ENCODE measurements around the gene LONP1.

LONP1 gene

GRCh38 chr19:5681391-5682106 is 38.4 kb downstream of the LONP1 start:
- no peaks in the 10 kb centered on the region for H3K9me3 ChIP-seq (ENCODE audit: control insufficient read depth, insufficient read depth, low read depth, low read length)
- H3K27ac ChIP-seq (ENCODE audit: low read depth, low read length) = no peak overlapping the region
- H3K4me3 ChIP-seq (ENCODE audit: low read depth, low read length) = peak overlapping the region; percentile 80
- H3K4me1 ChIP-seq (ENCODE audit: control insufficient read depth, insufficient read depth, low read length) = peaks cover 8% of the 10 kb centered on the region; the same call in 1 of the 2 replicates
- H3K36me3 ChIP-seq (ENCODE audit: control insufficient read depth, insufficient read depth, low read length) = no peaks in the 10 kb centered on the region
- no peaks in the 10 kb centered on the region for H3K27me3 ChIP-seq (ENCODE audit: control insufficient read depth, insufficient read depth, low read length)
- no peak overlapping the region for H3K9ac ChIP-seq (ENCODE audit: low read length)

GRCh38 chr19:5680437-5681368 is 39.2 kb downstream of the LONP1 start, which contains the start of the genes HSD11B1L and MICOS13:
TSS of gene HSD11B1L (plus strand) at chr19:5681027. CDS start at chr19:5684833, 3,806 bp downstream.
TSS of gene MICOS13 (minus strand) at chr19:5680516. CDS start at chr19:5680486, 30 bp downstream.
- no peaks in the 10 kb centered on the region for H3K9me3 ChIP-seq (ENCODE audit: control insufficient read depth, insufficient read depth, low read depth, low read length)
- peak within 1 kb of the TSS; percentile 68 for H3K27ac ChIP-seq (ENCODE audit: low read depth, low read length)
- H3K4me1 ChIP-seq (ENCODE audit: control insufficient read depth, insufficient read depth, low read length) = peaks cover 8% of the 10 kb centered on the region; the same call in 1 of the 2 replicates
- no peaks in the 10 kb centered on the region for H3K36me3 ChIP-seq (ENCODE audit: control insufficient read depth, insufficient read depth, low read length)
- no peaks in the 10 kb centered on the region for H3K27me3 ChIP-seq (ENCODE audit: control insufficient read depth, insufficient read depth, low read length)
- H3K9ac ChIP-seq (ENCODE audit: low read length) = peak within 1 kb of the TSS; percentile 71
- peak within 1 kb of the TSS; percentile 80 for H3K4me3 ChIP-seq (ENCODE audit: low read depth, low read length)

- H3K27me3 ChIP-seq (ENCODE audit: control insufficient read depth, insufficient read depth, low read length) = no peaks in the 10 kb centered on the region
- H3K36me3 ChIP-seq (ENCODE audit: control insufficient read depth, insufficient read depth, low read length) = no peaks in the 10 kb centered on the region
- peak overlapping the region; percentile 80 for H3K4me3 ChIP-seq (ENCODE audit: low read depth, low read length)
- H3K4me1 ChIP-seq (ENCODE audit: control insufficient read depth, insufficient read depth, low read length) = peaks cover 8% of the 10 kb centered on the region; the same call in 1 of the 2 replicates
- peak overlapping the region; percentile 8; the same call in 1 of the 2 replicates for H3K27ac ChIP-seq (ENCODE audit: low read depth, low read length)
- H3K9me3 ChIP-seq (ENCODE audit: control insufficient read depth, insufficient read depth, low read depth, low read length) = no peaks in the 10 kb centered on the region
- peak overlapping the region; percentile 71 for H3K9ac ChIP-seq (ENCODE audit: low read length)
These were observed 39.9 kb downstream of the LONP1 start for GRCh38 chr19:5680084-5680436.

GRCh38 chr19:5679289-5680083 is 40.5 kb downstream of the LONP1 start:
- Histone ChIP-seq H3K9ac (ENCODE audit: low read length) (peak overlapping the region; percentile 71), H3K4me1 (ENCODE audit: control insufficient read depth, insufficient read depth, low read length) (peaks cover 8% of the 10 kb centered on the region; the same call in 1 of the 2 replicates), H3K27ac (ENCODE audit: low read depth, low read length) (no peak overlapping the region), H3K36me3 (ENCODE audit: control insufficient read depth, insufficient read depth, low read length) (no peaks in the 10 kb centered on the region), H3K27me3 (ENCODE audit: control insufficient read depth, insufficient read depth, low read length) (no peaks in the 10 kb centered on the region), H3K9me3 (ENCODE audit: control insufficient read depth, insufficient read depth, low read depth, low read length) (no peaks in the 10 kb centered on the region), H3K4me3 (ENCODE audit: low read depth, low read length) (peak overlapping the region; percentile 80)

GRCh38 chr19:5678071-5678718 is 41.8 kb downstream of the LONP1 start:
- Histone ChIP-seq H3K36me3 (ENCODE audit: control insufficient read depth, insufficient read depth, low read length) (peaks cover 3% of the 10 kb centered on the region; the same call in 1 of the 2 replicates), H3K4me3 (ENCODE audit: low read depth, low read length) (no peak overlapping the region), H3K4me1 (ENCODE audit: control insufficient read depth, insufficient read depth, low read length) (peaks cover 8% of the 10 kb centered on the region; the same call in 1 of the 2 replicates), H3K9ac (ENCODE audit: low read length) (no peak overlapping the region), H3K27me3 (ENCODE audit: control insufficient read depth, insufficient read depth, low read length) (no peaks in the 10 kb centered on the region), H3K27ac (ENCODE audit: low read depth, low read length) (no peak overlapping the region), H3K9me3 (ENCODE audit: control insufficient read depth, insufficient read depth, low read depth, low read length) (no peaks in the 10 kb centered on the region)

GRCh38 chr19:5677580-5677979 is 42.4 kb downstream of the LONP1 start:
- Histone ChIP-seq H3K4me3 (ENCODE audit: low read depth, low read length) (no peak overlapping the region), H3K9me3 (ENCODE audit: control insufficient read depth, insufficient read depth, low read depth, low read length) (no peaks in the 10 kb centered on the region), H3K36me3 (ENCODE audit: control insufficient read depth, insufficient read depth, low read length) (peaks cover 8% of the 10 kb centered on the region; the same call in 1 of the 2 replicates), H3K4me1 (ENCODE audit: control insufficient read depth, insufficient read depth, low read length) (peaks cover 8% of the 10 kb centered on the region; the same call in 1 of the 2 replicates), H3K27me3 (ENCODE audit: control insufficient read depth, insufficient read depth, low read length) (no peaks in the 10 kb centered on the region), H3K27ac (ENCODE audit: low read depth, low read length) (no peak overlapping the region), H3K9ac (ENCODE audit: low read length) (no peak overlapping the region)

GRCh38 chr19:5677136-5677535 is 42.8 kb downstream of the LONP1 start:
- Histone ChIP-seq H3K4me1 (ENCODE audit: control insufficient read depth, insufficient read depth, low read length) (peaks cover 8% of the 10 kb centered on the region; the same call in 1 of the 2 replicates), H3K27me3 (ENCODE audit: control insufficient read depth, insufficient read depth, low read length) (no peaks in the 10 kb centered on the region), H3K9me3 (ENCODE audit: control insufficient read depth, insufficient read depth, low read depth, low read length) (no peaks in the 10 kb centered on the region), H3K36me3 (ENCODE audit: control insufficient read depth, insufficient read depth, low read length) (peaks cover 8% of the 10 kb centered on the region; the same call in 1 of the 2 replicates), H3K27ac (ENCODE audit: low read depth, low read length) (no peak overlapping the region), H3K4me3 (ENCODE audit: low read depth, low read length) (no peak overlapping the region), H3K9ac (ENCODE audit: low read length) (no peak overlapping the region)

GRCh38 chr19:5676772-5677105 is 43.2 kb downstream of the LONP1 start:
- H3K36me3 ChIP-seq (ENCODE audit: control insufficient read depth, insufficient read depth, low read length) = peaks cover 12% of the 10 kb centered on the region; the same call in 1 of the 2 replicates
- H3K4me1 ChIP-seq (ENCODE audit: control insufficient read depth, insufficient read depth, low read length) = peaks cover 8% of the 10 kb centered on the region; the same call in 1 of the 2 replicates
- no peak overlapping the region for H3K9ac ChIP-seq (ENCODE audit: low read length)
- no peak overlapping the region for H3K4me3 ChIP-seq (ENCODE audit: low read depth, low read length)
- no peaks in the 10 kb centered on the region for H3K27me3 ChIP-seq (ENCODE audit: control insufficient read depth, insufficient read depth, low read length)
- no peaks in the 10 kb centered on the region for H3K9me3 ChIP-seq (ENCODE audit: control insufficient read depth, insufficient read depth, low read depth, low read length)
- H3K27ac ChIP-seq (ENCODE audit: low read depth, low read length) = no peak overlapping the region

- H3K9me3 ChIP-seq (ENCODE audit: control insufficient read depth, insufficient read depth, low read depth, low read length) = no peaks in the 10 kb centered on the region
- peaks cover 6% of the 10 kb centered on the region; the same call in 1 of the 2 replicates for H3K4me1 ChIP-seq (ENCODE audit: control insufficient read depth, insufficient read depth, low read length)
- no peak overlapping the region for H3K4me3 ChIP-seq (ENCODE audit: low read depth, low read length)
- peaks cover 17% of the 10 kb centered on the region; the same call in 1 of the 2 replicates for H3K36me3 ChIP-seq (ENCODE audit: control insufficient read depth, insufficient read depth, low read length)
- H3K9ac ChIP-seq (ENCODE audit: low read length) = no peak overlapping the region
- H3K27ac ChIP-seq (ENCODE audit: low read depth, low read length) = no peak overlapping the region
- no peaks in the 10 kb centered on the region for H3K27me3 ChIP-seq (ENCODE audit: control insufficient read depth, insufficient read depth, low read length)
These were observed 43.7 kb downstream of the LONP1 start for GRCh38 chr19:5676105-5676771.

All from HUES6 (cell line).